KMS-11 (cell line): ENCODE data around the gene FADS1.

Experiments used
- H2AFZ ChIP-seq: fragments of 200-600 bp; sonication (generic); 2 replicates; pipeline ENCODE4 v1.6.1; 2016; ENCODE audit warnings: antibody characterized with exemption, mixed run types, low read depth
- H3K27ac ChIP-seq: fragments of 200-600 bp; sonication (generic); 2 replicates; pipeline ENCODE4 v1.6.1; 2016; ENCODE audit warnings: mild to moderate bottlenecking, mixed run types
- H3K27me3 ChIP-seq: fragments of 200-600 bp; sonication (generic); 2 replicates; pipeline ENCODE4 v1.6.1; 2017; ENCODE audit warnings: mild to moderate bottlenecking, low read depth, mixed run types, moderate library complexity; ENCODE audit not compliant: insufficient read depth
- H3K36me3 ChIP-seq: fragments of 200-600 bp; sonication (generic); 2 replicates; pipeline ENCODE4 v1.6.1; 2017; ENCODE audit warnings: mild to moderate bottlenecking, mixed run types; ENCODE audit not compliant: insufficient read depth
- H3K4me1 ChIP-seq: fragments of 200-600 bp; sonication (generic); 2 replicates; pipeline ENCODE4 v1.6.1; 2016; ENCODE audit warnings: mild to moderate bottlenecking, low read depth, mixed run types; ENCODE audit not compliant: poor library complexity, severe bottlenecking
- H3K4me2 ChIP-seq: fragments of 200-600 bp; sonication (generic); 2 replicates; pipeline ENCODE4 v1.7.0; 2016; ENCODE audit warnings: mild to moderate bottlenecking, mixed run types
- H3K4me3 ChIP-seq: fragments of 200-600 bp; sonication (generic); IDR thresholded peaks from 2 replicates; pipeline ENCODE4 v1.6.1; 2017; ENCODE audit warnings: low read depth, low read length, mixed read lengths; ENCODE audit not compliant: insufficient read depth
- H3K79me2 ChIP-seq: fragments of 200-600 bp; sonication (generic); 2 replicates; pipeline ENCODE4 v1.6.1; 2016; ENCODE audit warnings: low read depth, mixed run types; ENCODE audit not compliant: insufficient read depth
- H3K9ac ChIP-seq: fragments of 200-600 bp; sonication (generic); 2 replicates; pipeline ENCODE4 v1.6.1; 2016; ENCODE audit warnings: mild to moderate bottlenecking, mixed run types
- H4K20me1 ChIP-seq: fragments of 200-600 bp; sonication (generic); 2 replicates; pipeline ENCODE4 v1.6.1; 2016; ENCODE audit warnings: mild to moderate bottlenecking, mixed run types; ENCODE audit not compliant: insufficient read depth
- TF ChIP-seq, protein P1 (sequence below): fragments of 200-600 bp; sonication (generic); conservative IDR thresholded peaks from 2 replicates; pipeline ENCODE4 v1.6.1; 2017; ENCODE audit warnings: low read depth, mild to moderate bottlenecking, antibody characterized with exemption, low read length, moderate library complexity, mixed read lengths

Gene FADS1

DNA sequence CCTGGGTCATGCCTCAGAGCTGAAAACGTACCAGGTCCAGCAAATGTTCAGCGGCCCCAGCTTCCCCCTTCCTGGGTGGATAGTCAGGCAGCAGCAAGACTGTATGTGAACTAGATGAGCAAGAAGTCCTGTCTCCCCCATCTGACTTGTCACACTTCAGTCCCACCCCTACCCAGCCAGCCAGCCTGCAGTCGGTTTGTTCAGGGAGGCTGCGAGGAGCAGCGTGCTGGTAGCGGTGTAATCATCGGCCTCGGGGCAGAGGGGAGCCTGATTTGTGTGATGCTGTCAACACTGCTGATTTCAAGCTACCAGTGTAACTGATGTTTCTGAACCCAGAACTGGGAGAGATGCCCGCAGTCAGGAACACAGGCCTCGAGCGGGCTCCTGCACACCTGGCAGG lies 34.0 kb downstream of the FADS1 start:
- H3K79me2 ChIP-seq: no peaks in the 10 kb centered on the region
- no peak overlapping the region for H3K4me2 ChIP-seq
- H3K4me1 ChIP-seq: no peaks in the 10 kb centered on the region
- H3K27me3 ChIP-seq: no peaks in the 10 kb centered on the region
- no peak overlapping the region for H3K4me3 ChIP-seq
- H3K27ac ChIP-seq: no peak overlapping the region
- H3K9ac ChIP-seq: no peak overlapping the region
- H3K36me3 ChIP-seq: no peaks in the 10 kb centered on the region
- TF ChIP-seq, protein P1, sequence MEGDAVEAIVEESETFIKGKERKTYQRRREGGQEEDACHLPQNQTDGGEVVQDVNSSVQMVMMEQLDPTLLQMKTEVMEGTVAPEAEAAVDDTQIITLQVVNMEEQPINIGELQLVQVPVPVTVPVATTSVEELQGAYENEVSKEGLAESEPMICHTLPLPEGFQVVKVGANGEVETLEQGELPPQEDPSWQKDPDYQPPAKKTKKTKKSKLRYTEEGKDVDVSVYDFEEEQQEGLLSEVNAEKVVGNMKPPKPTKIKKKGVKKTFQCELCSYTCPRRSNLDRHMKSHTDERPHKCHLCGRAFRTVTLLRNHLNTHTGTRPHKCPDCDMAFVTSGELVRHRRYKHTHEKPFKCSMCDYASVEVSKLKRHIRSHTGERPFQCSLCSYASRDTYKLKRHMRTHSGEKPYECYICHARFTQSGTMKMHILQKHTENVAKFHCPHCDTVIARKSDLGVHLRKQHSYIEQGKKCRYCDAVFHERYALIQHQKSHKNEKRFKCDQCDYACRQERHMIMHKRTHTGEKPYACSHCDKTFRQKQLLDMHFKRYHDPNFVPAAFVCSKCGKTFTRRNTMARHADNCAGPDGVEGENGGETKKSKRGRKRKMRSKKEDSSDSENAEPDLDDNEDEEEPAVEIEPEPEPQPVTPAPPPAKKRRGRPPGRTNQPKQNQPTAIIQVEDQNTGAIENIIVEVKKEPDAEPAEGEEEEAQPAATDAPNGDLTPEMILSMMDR: no peak
- no peak overlapping the region for H2AFZ ChIP-seq
- H4K20me1 ChIP-seq: no peaks in the 10 kb centered on the region

DNA sequence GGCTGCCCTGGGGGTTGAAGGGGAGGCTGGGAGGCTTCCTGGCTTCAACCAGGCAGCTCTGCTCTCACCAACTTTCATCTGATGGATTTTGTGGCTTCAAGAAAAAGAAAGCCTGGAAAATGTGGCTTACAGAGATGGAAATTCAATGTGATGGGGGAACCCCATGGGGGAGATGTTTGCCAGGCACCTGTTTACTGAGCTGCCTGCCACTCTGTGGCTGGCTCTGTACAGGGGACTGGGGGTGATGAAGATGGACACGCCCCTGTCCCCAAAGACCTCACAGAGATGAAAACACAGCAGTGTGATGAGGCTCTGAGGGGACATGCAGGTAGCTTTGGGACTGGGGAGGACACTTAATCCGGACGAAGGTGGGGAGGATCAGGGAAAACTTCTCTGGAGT lies 34.5 kb downstream of the FADS1 start:
- no peaks in the 10 kb centered on the region for H3K27me3 ChIP-seq
- H3K4me2 ChIP-seq: no peak overlapping the region
- no peak overlapping the region for H3K27ac ChIP-seq
- no peak overlapping the region for H3K4me3 ChIP-seq
- H3K79me2 ChIP-seq: no peaks in the 10 kb centered on the region
- H3K4me1 ChIP-seq: no peaks in the 10 kb centered on the region
- no peaks in the 10 kb centered on the region for H4K20me1 ChIP-seq
- no peak overlapping the region for H3K9ac ChIP-seq
- TF ChIP-seq, protein P1: no peak
- H2AFZ ChIP-seq: no peak overlapping the region
- no peaks in the 10 kb centered on the region for H3K36me3 ChIP-seq

DNA sequence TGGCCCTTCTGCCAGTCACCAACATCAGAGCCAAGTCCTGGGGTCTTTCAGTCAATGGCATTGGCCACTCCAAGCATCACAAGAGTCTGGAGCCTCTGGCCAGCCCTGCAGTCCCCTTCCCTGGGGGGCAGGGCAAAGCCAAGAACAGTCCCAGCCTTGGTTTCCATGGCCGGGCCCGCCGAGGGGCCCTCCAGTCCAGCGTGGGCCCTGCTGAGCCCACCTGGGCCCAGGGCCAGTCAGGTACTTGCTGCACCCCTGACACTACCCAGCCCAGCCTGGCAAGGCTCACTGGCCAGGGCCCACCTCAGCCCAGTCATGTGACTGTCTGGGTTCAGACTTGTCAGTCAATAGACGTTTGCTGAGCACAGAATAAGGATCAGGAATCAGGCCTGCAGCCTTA lies 35.2 kb downstream of the FADS1 start:
- H4K20me1 ChIP-seq: no peaks in the 10 kb centered on the region
- H3K4me2 ChIP-seq: no peak overlapping the region
- H2AFZ ChIP-seq: no peak overlapping the region
- no peak overlapping the region for H3K9ac ChIP-seq
- no peaks in the 10 kb centered on the region for H3K36me3 ChIP-seq
- no peak overlapping the region for H3K27ac ChIP-seq
- peaks cover 6% of the 10 kb centered on the region for H3K4me1 ChIP-seq
- no peak overlapping the region for H3K4me3 ChIP-seq
- H3K79me2 ChIP-seq: no peaks in the 10 kb centered on the region
- TF ChIP-seq, protein P1: no peak
- no peaks in the 10 kb centered on the region for H3K27me3 ChIP-seq

DNA sequence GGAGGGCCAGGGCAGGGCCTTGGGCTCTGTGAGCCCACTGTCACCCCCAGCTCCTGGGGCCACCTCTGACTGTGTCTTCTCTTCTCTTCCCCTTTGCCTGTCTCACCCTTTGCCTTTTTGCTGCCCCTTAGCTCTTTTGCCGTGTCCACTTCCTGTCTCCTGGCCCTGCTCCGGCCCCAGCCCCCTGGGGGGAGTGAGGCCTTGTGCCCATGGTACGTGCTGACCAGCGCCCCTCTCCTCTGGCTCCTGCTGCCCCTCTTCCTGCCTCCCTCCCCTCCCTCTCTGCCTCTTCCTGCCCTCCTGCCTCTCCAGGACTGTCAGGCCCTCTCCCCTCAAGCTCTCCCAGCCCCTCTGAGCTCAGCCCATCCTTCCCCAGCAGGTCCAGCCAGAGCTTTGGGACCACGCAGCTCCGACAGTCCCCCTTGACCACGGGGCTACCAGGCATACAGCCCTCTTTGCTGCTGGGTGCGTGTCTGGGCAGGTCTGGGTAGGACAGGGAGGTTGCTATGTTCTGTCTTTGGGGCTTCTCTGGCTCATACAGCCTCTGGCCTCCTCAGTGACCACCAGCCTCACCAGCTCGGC lies 36.1 kb downstream of the FADS1 start:
- H3K27ac ChIP-seq: no peak overlapping the region

More for the DNA sequence above, 36.1 kb downstream of the FADS1 start:
- Histone ChIP-seq H3K36me3 (no peaks in the 10 kb centered on the region), H3K27me3 (no peaks in the 10 kb centered on the region), H3K9ac (no peak overlapping the region), H3K4me1 (peaks cover 7% of the 10 kb centered on the region), H3K4me2 (no peak overlapping the region), H3K4me3 (no peak overlapping the region), H2AFZ (no peak overlapping the region), H4K20me1 (no peaks in the 10 kb centered on the region), H3K79me2 (no peaks in the 10 kb centered on the region)
- TF ChIP-seq, protein P1: no peak
